GM12878 (cell line): ENCODE results near the gene GPRIN2.

ENCODE experiments used
- EZH2 ChIP-seq: IDR thresholded peaks from 2 replicates; pipeline ENCODE4 v1.6.1; 2012; ENCODE audit warnings: low read depth, mild to moderate bottlenecking, control low read depth, inconsistent platforms, low read length, borderline replicate concordance; ENCODE audit not compliant: control insufficient read depth
- NR2C2 ChIP-seq: IDR thresholded peaks from 2 replicates; pipeline ENCODE4 v1.6.1; 2011; ENCODE audit warnings: borderline replicate concordance, low read depth; ENCODE audit not compliant: control insufficient read depth, insufficient read length
- RB1 ChIP-seq: fragments of 450-650 bp; formaldehyde crosslinking; IDR thresholded peaks from 2 replicates; pipeline ENCODE4 v1.6.1; 2017; ENCODE audit warnings: mild to moderate bottlenecking, borderline replicate concordance

- TF ChIP-seq NR2C2 (no peak), EZH2 (no peak), RB1 (no peak)
Measured at GRCh38 chr10:46538155-46538554, 18.3 kb downstream of the GPRIN2 start.
